Right lung (tissue), 10 donors: ENCODE measurements around the gene HLA-DQA2. TPM values are rescaled to one million over a fixed set of nuclear protein-coding genes. Genes with fewer than 3 reads are reported as not detected.
"Not testable (repeated sequence)": the region's sequence is repeated elsewhere in the genome, so short reads cannot be mapped to it uniquely, and the experiment has no call there.

Experiments used
- DNase-seq, 2 donors: peaks; one replicate each; pipeline ENCODE4 v3.0.0-alpha.2; 2013
- long read RNA-seq, 8 donors: transcript quantifications; one replicate each; lab custom pipeline, GENCODE V29; 2026
- polyA plus RNA-seq, 5 donors: library from polyadenylated mRNA; unstranded; fragments of 120-200 nt; gene quantifications; one replicate each; pipeline versions ENCODE4 v1.2.1 to v1.2.3, GENCODE V29; 2013; ENCODE audit warnings: inconsistent platforms in 1 of 5, low replicate concordance in 1 of 5; ENCODE audit not compliant: insufficient read length in 5 of 5, insufficient read depth in 1 of 5

HLA-DQA2 gene
- polyA plus RNA-seq = 1 to 10 TPM in 4 of 5 donors, under 1 TPM in 1; 0.45 to 2.0 (median 1.2) TPM
- long read RNA-seq, donor 1 = 0 reads
- long read RNA-seq, donor 2 = 0 reads
- long read RNA-seq, donor 3 = 0 reads
- long read RNA-seq, donor 4 = 0 reads
- long read RNA-seq, donor 5 = 0 reads
- long read RNA-seq, donor 6 = 0 reads
- long read RNA-seq, donor 7 = 0 reads
- long read RNA-seq, donor 8 = 0 reads

DNA sequence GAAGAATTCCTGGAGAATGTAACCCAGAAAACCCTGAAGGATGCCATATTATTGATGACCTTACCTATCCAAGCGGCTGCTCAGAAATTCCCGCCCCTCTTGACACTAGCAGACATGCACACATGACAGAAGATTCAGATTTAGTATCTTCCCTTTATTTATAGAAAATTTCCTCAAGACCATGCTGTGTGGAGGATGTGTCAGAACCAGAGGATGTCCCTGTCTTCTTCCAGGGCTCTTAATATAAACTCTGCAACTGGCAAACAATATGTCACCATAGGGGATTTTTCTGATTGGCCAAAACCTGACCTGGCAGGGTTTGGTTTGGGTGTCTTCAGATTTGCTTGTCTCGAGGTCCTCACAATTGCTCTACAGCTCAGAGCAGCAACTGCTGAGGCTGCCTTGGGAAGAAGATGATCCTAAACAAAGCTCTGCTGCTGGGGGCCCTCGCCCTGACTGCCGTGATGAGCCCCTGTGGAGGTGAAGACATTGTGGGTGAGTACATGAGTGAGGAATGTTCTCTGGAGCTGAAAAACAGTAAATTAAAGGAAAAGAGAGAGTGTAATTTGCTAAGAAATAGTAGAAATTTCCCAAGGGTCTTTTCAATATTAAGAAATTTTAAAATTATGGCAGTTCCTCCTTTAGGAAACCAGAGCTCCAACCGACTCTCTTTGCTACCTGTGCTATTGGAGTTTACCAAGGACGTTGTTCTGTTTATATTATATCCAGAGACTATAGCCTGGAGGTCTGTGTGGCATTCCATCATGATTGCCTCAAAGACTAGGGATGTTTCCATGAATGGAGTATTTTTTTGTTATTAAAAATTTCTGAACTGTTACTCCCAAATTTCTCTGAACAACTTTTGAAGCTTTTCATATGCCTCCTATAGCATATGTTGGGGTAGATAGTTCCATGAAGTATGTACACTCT, at the start of gene HLA-DQA2:
HLA-DQA2 (plus strand) TSS at position 361 of the 930 bp plus-strand sequence; CDS start at position 414, 53 bp downstream.
- no peak for DNase-seq

DNA sequence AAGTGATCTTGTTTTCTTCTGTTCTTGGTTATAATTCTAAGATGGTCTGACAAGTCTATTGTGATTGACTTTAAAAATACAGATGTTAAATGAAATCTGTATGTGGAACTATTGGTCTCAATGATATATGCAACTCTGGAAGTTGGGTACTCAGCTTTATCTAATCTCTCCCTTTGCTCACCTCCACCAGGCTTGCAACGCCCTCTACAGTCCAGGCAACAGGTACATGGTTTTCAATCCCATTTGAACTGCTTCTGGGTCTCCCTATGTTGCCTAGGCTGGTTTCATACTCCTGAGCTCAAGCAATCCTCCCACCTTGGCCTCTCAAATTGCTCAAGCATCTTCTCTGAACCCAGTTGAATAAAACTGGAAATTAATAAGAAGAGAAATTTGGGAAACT, 49.2 kb upstream of the HLA-DQA2 start:
- DNase-seq = no peak

- no peak for DNase-seq
Measured at GRCh38 chr6:32697031-32697430, 44.2 kb upstream of the HLA-DQA2 start.

GRCh38 chr6:32700391-32701040, 40.7 kb upstream of the HLA-DQA2 start:
- DNase-seq = peak; percentile 16 to 56

- no peak for DNase-seq
Measured at GRCh38 chr6:32703347-32703746, 37.8 kb upstream of the HLA-DQA2 start.

DNA sequence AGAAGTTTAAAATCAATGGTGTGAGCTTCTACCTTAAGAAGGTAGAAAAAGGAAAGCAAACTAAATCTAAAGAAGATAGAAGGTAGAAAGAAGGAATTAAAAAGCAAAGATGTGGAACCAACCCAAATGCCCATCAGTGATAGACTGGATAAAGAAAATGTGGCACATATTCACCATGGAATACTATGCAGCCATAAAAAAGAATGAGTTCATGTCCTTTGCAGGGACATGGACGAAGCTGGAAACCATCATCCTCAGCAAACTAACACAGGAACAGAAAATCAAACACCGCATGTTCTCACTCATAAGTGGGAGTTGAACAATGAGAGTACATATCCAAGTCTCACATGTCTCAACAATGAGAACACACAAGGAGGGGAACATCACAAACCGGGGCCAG, 36.0 kb upstream of the HLA-DQA2 start:
- DNase-seq = not testable (repeated sequence)

DNA sequence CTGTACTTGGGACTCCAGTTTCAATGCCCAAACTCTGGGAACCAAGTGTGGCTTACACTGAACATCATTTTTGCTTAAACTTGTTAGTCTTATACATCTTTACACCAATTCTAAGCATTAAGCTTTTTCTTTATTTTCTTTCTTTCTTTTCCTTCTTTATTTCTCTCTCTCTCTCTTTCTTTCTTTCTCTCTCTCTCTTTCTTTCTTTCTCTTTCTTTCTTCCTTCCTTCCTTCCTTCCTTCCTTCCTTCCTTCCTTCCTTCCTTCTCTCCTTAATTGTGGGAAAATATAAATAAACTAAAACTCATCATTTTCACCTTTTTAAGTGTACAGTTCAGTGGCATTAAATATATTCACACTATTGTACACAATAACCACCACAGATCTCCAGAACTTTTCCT, 31.6 kb upstream of the HLA-DQA2 start:
- DNase-seq = no peak

- no peak for DNase-seq
Measured at GRCh38 chr6:32713241-32713640, 27.9 kb upstream of the HLA-DQA2 start.

DNA sequence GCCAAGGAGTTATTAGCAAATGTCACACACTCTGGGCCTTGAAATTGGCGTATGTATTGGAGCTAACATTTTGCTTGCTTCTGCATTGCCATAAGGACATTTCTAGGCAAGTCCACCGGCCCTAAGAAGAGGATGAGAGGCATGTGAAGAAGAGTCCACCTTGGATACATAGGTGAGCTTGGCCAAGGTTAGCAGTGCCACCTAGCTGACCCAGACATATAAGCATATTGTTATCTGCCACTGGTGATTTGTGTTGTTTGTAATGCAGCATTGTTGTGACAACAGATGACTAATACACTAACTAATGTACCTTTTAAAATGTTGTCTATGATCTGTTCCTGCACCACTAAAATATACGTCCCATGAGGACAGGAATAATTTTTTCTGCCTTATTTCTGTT, 24.8 kb upstream of the HLA-DQA2 start:
- DNase-seq = no peak

DNA sequence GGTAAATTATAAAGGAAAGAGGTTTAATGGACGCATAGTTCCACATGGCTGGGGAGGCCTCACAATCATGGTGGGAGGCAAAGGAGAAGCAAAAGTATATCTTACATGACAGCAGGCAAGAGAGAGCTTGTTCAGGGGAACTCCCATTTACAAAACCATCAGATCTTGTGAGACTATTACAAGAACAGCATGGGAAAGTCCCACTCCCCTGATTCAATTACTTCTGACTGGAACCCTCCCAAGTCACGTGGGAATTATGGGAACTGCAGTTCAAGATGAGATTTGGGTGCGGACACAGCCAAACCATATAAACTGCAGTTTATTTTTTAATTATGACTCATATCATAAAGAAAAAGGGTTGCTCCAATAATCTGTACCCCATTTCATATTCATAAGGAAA, 22.3 kb upstream of the HLA-DQA2 start:
- DNase-seq = no peak

- no peak for DNase-seq
Measured at GRCh38 chr6:32738126-32738525, 3.1 kb upstream of the HLA-DQA2 start.

DNA sequence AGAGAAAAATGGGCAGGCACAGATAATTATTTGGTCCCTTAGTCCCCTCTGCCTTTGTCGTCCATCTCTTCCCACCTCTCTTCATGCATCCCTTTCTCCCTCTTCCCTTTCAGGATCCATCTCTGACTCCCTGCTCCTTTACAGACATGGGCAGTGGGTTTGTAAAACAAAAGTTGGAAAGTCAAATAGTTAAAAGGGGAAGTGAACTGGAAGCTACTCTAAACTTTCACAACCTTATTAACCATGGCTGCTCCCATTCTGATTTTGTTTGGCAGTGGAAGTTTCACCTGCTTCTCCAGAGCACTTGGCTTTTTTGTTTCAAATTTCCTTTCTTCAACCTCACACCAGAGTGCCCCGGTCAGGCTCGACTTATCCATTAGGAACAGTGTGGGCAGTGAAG, 1.2 kb downstream of the HLA-DQA2 start:
- DNase-seq = no peak

- DNase-seq = no peak
Measured at GRCh38 chr6:32744776-32745175, 3.6 kb downstream of the HLA-DQA2 start.

DNA sequence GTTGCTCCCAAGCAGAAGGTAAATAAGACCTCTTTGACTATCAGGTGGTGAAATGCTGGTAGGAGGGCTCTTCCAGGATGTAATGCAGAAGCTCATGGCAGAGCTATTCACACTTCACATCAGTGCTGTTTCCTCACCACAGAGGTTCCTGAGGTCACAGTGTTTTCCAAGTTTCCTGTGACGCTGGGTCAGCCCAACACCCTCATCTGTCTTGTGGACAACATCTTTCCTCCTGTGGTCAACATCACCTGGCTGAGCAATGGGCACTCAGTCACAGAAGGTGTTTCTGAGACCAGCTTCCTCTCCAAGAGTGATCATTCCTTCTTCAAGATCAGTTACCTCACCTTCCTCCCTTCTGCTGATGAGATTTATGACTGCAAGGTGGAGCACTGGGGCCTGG, 4.5 kb downstream of the HLA-DQA2 start:
- DNase-seq = not testable (repeated sequence)

GRCh38 chr6:32752580-32752979, 11.4 kb downstream of the HLA-DQA2 start:
- no peak for DNase-seq

- DNase-seq = no peak
Measured at GRCh38 chr6:32759669-32760068, 18.5 kb downstream of the HLA-DQA2 start.

DNA sequence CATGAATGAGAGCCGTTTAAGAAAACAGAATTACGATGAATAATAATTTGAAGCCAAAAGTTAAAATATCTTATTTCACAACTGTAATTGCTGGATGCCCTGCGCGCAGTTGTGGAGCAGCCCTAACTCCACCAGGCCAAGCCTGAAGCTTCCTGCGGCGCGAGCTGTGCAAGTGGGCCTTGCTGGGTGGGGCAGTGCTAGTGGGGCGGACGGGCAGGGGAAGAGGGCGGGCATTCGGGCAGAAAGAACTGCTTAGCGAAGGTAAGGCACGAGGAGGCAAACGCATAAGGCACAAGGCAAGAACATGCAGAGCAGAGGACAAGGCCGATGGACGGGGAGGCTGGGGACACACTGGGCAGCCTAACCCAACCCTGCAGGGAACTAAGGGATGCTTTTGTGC, 19.9 kb downstream of the HLA-DQA2 start:
- no peak for DNase-seq

- no peak for DNase-seq
Measured at GRCh38 chr6:32761548-32761947, 20.4 kb downstream of the HLA-DQA2 start.

DNA sequence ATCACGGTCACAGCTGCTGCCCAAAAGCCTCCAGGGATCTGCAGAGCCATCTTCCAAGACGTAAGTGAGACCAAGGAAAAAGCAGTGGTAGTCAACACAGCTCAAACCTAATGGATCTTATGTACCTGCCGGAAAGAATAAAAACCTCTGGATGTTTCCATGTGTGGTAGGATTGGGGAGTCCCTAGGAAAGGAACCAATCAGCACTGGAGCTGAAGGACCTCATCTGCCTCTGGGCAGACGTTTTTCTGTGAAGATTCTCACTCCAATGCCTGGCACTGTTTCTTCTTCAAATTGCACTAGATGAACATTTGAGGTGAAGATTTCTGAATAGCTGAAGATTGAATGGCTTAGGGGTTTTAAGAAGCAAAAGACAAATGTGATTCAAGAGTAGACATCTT, 22.2 kb downstream of the HLA-DQA2 start, which contains the start of gene HLA-DQB2:
HLA-DQB2 (minus strand) TSS at position 112 of the 400 bp plus-strand sequence; CDS start at position 50, 62 bp downstream.
- no peak for DNase-seq

DNA sequence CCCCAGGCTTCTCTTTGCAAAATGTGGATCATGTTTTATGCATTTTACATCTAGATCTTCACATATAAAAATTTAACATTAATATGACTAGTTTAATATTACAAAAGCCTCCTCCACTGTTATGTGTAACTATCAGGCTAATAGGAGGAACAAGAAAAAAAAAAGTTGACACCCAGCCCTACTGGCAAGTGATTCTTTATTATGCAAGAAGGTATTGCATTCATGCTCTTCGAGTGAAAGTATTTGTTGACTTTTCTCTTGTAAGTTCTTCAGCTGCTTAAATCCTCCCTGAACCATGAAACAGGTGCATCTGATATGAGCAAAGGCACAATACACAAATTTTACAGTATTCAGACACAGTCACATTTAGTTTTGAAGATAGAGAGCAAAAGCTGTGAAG, 22.9 kb downstream of the HLA-DQA2 start:
- DNase-seq = no peak

DNA sequence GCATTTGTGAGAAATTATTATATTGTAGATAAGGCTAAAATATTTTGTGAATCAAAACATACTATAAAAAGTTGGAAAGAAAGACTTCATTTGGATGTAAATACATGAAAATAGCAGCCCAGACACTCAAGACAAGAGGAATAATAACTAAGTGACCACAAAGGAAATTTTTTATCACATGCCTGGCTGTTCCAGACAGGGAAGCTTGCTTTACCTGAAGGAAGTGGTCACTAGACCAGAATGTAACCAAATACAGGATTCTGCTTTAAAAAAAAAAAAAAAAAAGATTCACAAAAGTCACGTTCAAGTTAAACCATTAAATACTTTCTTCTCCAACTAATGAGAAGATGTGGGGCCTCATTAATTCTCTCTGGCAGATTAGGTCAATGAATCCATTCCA, 31.5 kb downstream of the HLA-DQA2 start:
- no peak for DNase-seq

GRCh38 chr6:32774426-32774825, 33.2 kb downstream of the HLA-DQA2 start:
- no peak for DNase-seq
